HepG2 (cell line): ENCODE data around the gene INF2. TPM values are rescaled to one million over a fixed set of nuclear protein-coding genes. Genes with fewer than 3 reads are reported as not detected.

Source experiments
- ATAC-seq: fragments of 200-7000 bp; cut with Tn5 transposase; 3 replicates; pipeline ENCODE4 v1.9.1; 2020; ENCODE audit warnings: mild to moderate bottlenecking, moderate library complexity
- BruUV-seq: library from RNA; stranded (reverse); fragments of 400-500 nt; replicated peaks from 2 replicates; lab custom pipeline; 2021; lab: Mats Ljungman, UMichigan
- CTCF ChIA-PET: fragments of 300-600 bp; formaldehyde crosslinking; extraction: SDS; loops from one replicate; lab custom pipeline; 2021; ENCODE audit warnings: low total read pairs, inconsistent platforms, low intra/inter-chr PET ratio; lab: Yijun Ruan, JAX
- POLR2A ChIA-PET: fragments of 350-600 bp; sonication (Branson Sonifier 250); formaldehyde crosslinking; loops from one replicate; lab custom pipeline; 2020; ENCODE audit warnings: antibody characterized with exemption, inconsistent platforms; lab: Yijun Ruan, JAX
- DNase-seq: peaks from one replicate; pipeline ENCODE4 v3.0.0-alpha.2; 2015; ENCODE audit warnings: low spot score
- FAIRE-seq: peaks from 3 replicates; lab custom pipeline; 2011; peaks lifted over from hg19 to GRCh38; lab: Jason Lieb, UNC
- H2AFZ ChIP-seq: one replicate; pipeline ENCODE4 v1.6.1; 2011; ENCODE audit warnings: low read length, inconsistent platforms
- H3K27ac ChIP-seq: fragments of 300-600 bp; 3 replicates; pipeline ENCODE4 v1.8.0; 2011; ENCODE audit warnings: mixed run types, mild to moderate bottlenecking, mixed read lengths, low read length, inconsistent platforms; ENCODE audit not compliant: insufficient read depth; ENCODE audit errors: extremely low read length
- H3K27me3 ChIP-seq, 2 experiments: fragments of 200-600 bp in 1 of 2; 2 replicates in 1 of 2; 3 replicates in 1 of 2; pipeline versions ENCODE4 v1.6.0 to v1.8.0; 2011; ENCODE audit warnings: low read length in 2 of 2, mild to moderate bottlenecking in 2 of 2, moderate library complexity in 2 of 2, inconsistent platforms in 1 of 2; ENCODE audit not compliant: insufficient read depth in 2 of 2, control insufficient read depth in 1 of 2
- H3K36me3 ChIP-seq, 2 experiments: fragments of 200-600 bp in 1 of 2; replicated peaks in 1 of 2; 2 replicates in 1 of 2; 3 replicates in 1 of 2; pipeline versions ENCODE4 v1.5.1 to v1.8.0; 2011; ENCODE audit warnings: low read length in 2 of 2, inconsistent platforms in 1 of 2; ENCODE audit not compliant: insufficient read depth in 2 of 2, control insufficient read depth in 1 of 2
- H3K4me1 ChIP-seq: 2 replicates; pipeline ENCODE4 v1.5.1; 2012; ENCODE audit warnings: low read length, inconsistent platforms; ENCODE audit not compliant: insufficient read depth
- H3K4me2 ChIP-seq: 2 replicates; pipeline ENCODE4 v1.6.0; 2011; ENCODE audit warnings: low read depth, low read length, inconsistent platforms
- H3K4me3 ChIP-seq, 3 experiments: fragments of 200-600 bp in 1 of 3; sonication (generic), shearing (Covaris generic) in 1 of 3; replicated peaks in 1 of 3; 2 replicates each; pipeline ENCODE4 v1.5.1; 2011 to 2016; ENCODE audit warnings: low read length in 3 of 3, inconsistent platforms in 2 of 3, low read depth in 2 of 3, mild to moderate bottlenecking in 2 of 3, control low read depth in 1 of 3, mixed read lengths in 1 of 3; ENCODE audit not compliant: insufficient read depth in 1 of 3
- H3K79me2 ChIP-seq: one replicate; pipeline ENCODE4 v1.6.1; 2011; ENCODE audit warnings: low read length, inconsistent platforms; ENCODE audit not compliant: insufficient read depth
- H3K9ac ChIP-seq: 2 replicates; pipeline ENCODE4 v1.6.0; 2011; ENCODE audit warnings: mild to moderate bottlenecking, low read depth, low read length, inconsistent platforms; ENCODE audit not compliant: insufficient read depth
- H3K9me3 ChIP-seq: 2 replicates; pipeline ENCODE4 v1.5.1; 2012; ENCODE audit warnings: mild to moderate bottlenecking, low read length
- H4K20me1 ChIP-seq: 2 replicates; pipeline ENCODE4 v1.6.0; 2011; ENCODE audit warnings: inconsistent platforms, mild to moderate bottlenecking, low read length, moderate library complexity; ENCODE audit not compliant: insufficient read depth
- CC2D1A ChIP-seq: sonication (generic); formaldehyde crosslinking; IDR thresholded peaks from 2 replicates; pipeline ENCODE4 v1.8.1; 2023; ENCODE audit warnings: mild to moderate bottlenecking, missing genetic modification reagents
- IRF2 ChIP-seq: IDR thresholded peaks from 2 replicates; pipeline ENCODE4 v1.6.1; 2018; ENCODE audit warnings: missing genetic modification reagents, missing compliant biosample characterization
- KMT2B ChIP-seq: IDR thresholded peaks from 2 replicates; pipeline ENCODE4 v1.6.1; 2016; ENCODE audit warnings: missing genetic modification reagents, missing compliant biosample characterization
- ZNF24 ChIP-seq: fragments of 450-650 bp; IDR thresholded peaks from 2 replicates; pipeline ENCODE4 v1.6.1; 2017; ENCODE audit warnings: antibody characterized with exemption, mild to moderate bottlenecking
- ZNF678 ChIP-seq: sonication (generic); formaldehyde crosslinking; IDR thresholded peaks from 2 replicates; pipeline ENCODE4 v1.4.0; 2020; ENCODE audit warnings: mild to moderate bottlenecking, missing genetic modification reagents
- ZNF737 ChIP-seq: sonication (generic); formaldehyde crosslinking; IDR thresholded peaks from 2 replicates; pipeline ENCODE4 v1.5.0; 2020; ENCODE audit warnings: missing genetic modification reagents, mild to moderate bottlenecking, borderline replicate concordance
- ZNF746 ChIP-seq: sonication (generic); formaldehyde crosslinking; IDR thresholded peaks from 2 replicates; pipeline ENCODE4 v1.8.0; 2022; ENCODE audit warnings: mild to moderate bottlenecking, missing genetic modification reagents
- WGBS: methylation state at CpG from one replicate; pipeline ENCODE4 v1.1.6; 2017; ENCODE audit warnings: low lambda C conversion rate; 5-methylcytosine and 5-hydroxymethylcytosine counted together
- in situ Hi-C: cut with HindIII; loops from 2 replicates; pipeline ENCODE4 v1.10.0; 2017; ENCODE audit warnings: low pct_unique_long_range_greater_than_20kb; ENCODE audit not compliant: extremely low pct_ligation_motif_present
- intact Hi-C: fragments of 100-400 bp; cut with micrococcal nuclease; formaldehyde crosslinking; loops from one replicate; pipeline ENCODE4 v1.10.0; 2022; ENCODE audit not compliant: unreplicated experiment
- polyA plus RNA-seq, 8 experiments: library from polyadenylated mRNA; depleted of rRNA in 3 of 8; stranded (reverse) in 7 of 8; unstranded in 1 of 8; fragments of >200 nt; fragmentation: Illumina TruSeq in 4 of 8; extraction: Trizol in 4 of 8; gene quantifications; 2 replicates each; pipeline versions ENCODE4 v1.2.1 to v1.2.3, GENCODE V29; 2011 to 2016; ENCODE audit warnings: low read depth in 4 of 8, missing spikeins in 1 of 8, mixed read lengths in 1 of 8; ENCODE audit not compliant: insufficient read depth in 1 of 8
- total RNA-seq, 5 experiments: library from RNA; depleted of rRNA; stranded (reverse); fragments of >200 nt; fragmentation: Illumina TruSeq; extraction: Trizol; gene quantifications; 2 replicates each; pipeline ENCODE4 v1.2.3, GENCODE V29; 2016; ENCODE audit warnings: low read depth in 1 of 5
- TF ChIP-seq, protein P1 (sequence below), 2 experiments: fragments of 450-650 bp in 1 of 2; sonication (generic) in 1 of 2; formaldehyde crosslinking in 1 of 2; IDR thresholded peaks; 2 replicates each; pipeline versions ENCODE4 v1.6.1 to v1.8.0; 2016 to 2022; ENCODE audit warnings: antibody characterized with exemption in 1 of 2, mild to moderate bottlenecking in 1 of 2, missing genetic modification reagents in 1 of 2

INF2 gene
- total and polyA plus RNA-seq, 2 of the 13 experiments (the other 11 are each of a cell fraction or from before 2014, with no cell fraction given), result 16.4 to 26.4 TPM

DNA sequence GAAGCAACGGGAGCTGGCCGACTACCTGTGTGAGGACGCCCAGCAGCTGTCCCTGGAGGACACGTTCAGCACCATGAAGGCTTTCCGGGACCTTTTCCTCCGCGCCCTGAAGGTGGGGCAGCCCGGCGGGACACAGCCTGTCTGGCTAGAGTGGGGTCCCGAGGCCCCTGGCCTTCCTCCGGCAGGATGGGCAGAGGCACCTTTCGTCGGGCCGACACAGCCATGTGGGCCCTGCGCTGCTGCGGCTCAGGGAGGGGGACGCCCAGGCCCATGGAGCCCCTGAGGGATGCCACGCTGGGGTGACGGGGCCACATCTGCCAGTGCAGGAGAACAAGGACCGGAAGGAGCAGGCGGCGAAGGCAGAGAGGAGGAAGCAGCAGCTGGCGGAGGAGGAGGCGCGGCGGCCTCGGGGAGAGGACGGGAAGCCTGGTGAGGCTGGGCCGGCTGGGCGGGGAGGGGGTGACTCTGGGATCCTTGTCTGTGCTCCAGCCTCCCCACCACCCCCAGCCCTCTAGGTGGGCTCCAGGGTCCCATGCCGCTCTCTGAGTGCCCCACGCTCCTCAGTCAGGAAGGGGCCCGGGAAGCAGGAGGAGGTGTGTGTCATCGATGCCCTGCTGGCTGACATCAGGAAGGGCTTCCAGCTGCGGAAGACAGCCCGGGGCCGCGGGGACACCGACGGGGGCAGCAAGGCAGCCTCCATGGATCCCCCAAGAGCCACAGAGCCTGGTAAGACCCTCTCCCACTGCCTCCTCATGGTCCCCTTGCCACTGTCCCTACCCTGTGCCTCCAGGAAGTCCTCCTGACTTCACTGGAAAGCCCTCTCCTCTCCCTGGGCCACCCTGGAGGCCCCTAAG, 23.7 kb downstream of the INF2 start:
- H3K9me3 ChIP-seq, result no peaks in the 10 kb centered on the region
- no peaks in the 10 kb centered on the region for H3K79me2 ChIP-seq
- FAIRE-seq (no peak), DNase-seq (no peak), ATAC-seq (no peak)
- CTCF ChIA-PET, result no interaction called here
- POLR2A ChIA-PET, result no interaction called here
- in situ Hi-C loops, result no loop called here
- no peaks in the 10 kb centered on the region for H3K27me3 ChIP-seq
- TF ChIP-seq CC2D1A (CRISPR knock-in tag) (no peak), ZNF737 (CRISPR knock-in tag) (no peak), KMT2B (no peak), ZNF746 (CRISPR knock-in tag) (no peak), ZNF678 (CRISPR knock-in tag) (no peak), IRF2 (no peak), ZNF24 (no peak)
- TF ChIP-seq, protein P1, sequence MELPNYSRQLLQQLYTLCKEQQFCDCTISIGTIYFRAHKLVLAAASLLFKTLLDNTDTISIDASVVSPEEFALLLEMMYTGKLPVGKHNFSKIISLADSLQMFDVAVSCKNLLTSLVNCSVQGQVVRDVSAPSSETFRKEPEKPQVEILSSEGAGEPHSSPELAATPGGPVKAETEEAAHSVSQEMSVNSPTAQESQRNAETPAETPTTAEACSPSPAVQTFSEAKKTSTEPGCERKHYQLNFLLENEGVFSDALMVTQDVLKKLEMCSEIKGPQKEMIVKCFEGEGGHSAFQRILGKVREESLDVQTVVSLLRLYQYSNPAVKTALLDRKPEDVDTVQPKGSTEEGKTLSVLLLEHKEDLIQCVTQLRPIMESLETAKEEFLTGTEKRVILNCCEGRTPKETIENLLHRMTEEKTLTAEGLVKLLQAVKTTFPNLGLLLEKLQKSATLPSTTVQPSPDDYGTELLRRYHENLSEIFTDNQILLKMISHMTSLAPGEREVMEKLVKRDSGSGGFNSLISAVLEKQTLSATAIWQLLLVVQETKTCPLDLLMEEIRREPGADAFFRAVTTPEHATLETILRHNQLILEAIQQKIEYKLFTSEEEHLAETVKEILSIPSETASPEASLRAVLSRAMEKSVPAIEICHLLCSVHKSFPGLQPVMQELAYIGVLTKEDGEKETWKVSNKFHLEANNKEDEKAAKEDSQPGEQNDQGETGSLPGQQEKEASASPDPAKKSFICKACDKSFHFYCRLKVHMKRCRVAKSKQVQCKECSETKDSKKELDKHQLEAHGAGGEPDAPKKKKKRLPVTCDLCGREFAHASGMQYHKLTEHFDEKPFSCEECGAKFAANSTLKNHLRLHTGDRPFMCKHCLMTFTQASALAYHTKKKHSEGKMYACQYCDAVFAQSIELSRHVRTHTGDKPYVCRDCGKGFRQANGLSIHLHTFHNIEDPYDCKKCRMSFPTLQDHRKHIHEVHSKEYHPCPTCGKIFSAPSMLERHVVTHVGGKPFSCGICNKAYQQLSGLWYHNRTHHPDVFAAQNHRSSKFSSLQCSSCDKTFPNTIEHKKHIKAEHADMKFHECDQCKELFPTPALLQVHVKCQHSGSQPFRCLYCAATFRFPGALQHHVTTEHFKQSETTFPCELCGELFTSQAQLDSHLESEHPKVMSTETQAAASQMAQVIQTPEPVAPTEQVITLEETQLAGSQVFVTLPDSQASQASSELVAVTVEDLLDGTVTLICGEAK (IDR thresholded peaks at IDR 0.05), result no peak
- TF ChIP-seq, protein P1 (CRISPR knock-in tag; IDR thresholded peaks at IDR 0.05), result no peak
- no peak overlapping the region for H3K9ac ChIP-seq
- H3K36me3 ChIP-seq, result peaks cover 15 to 29% of the 10 kb centered on the region in 2 experiments; a peak in 3 of 5 replicates
- H4K20me1 ChIP-seq, result no peaks in the 10 kb centered on the region
- intact Hi-C loops, result no loop called here
- H3K4me3 ChIP-seq, result no peak overlapping the region
- H3K4me1 ChIP-seq, result no peaks in the 10 kb centered on the region
- BruUV-seq, result no TSS peak
- no peak overlapping the region for H3K27ac ChIP-seq
- H3K4me2 ChIP-seq, result no peak overlapping the region
- no peak overlapping the region for H2AFZ ChIP-seq
- WGBS, result 96% methylated on average over 29 of the region's 40 CpGs
